ENCODE results near the gene PGBD5. TPM values are rescaled to one million over a fixed set of nuclear protein-coding genes. Genes with fewer than 3 reads are reported as not detected.

The PGBD5 gene
- polyA plus RNA-seq, 1 of the 3 experiments (the other 2 are of a cell fraction): 0.15 TPM

DNA sequence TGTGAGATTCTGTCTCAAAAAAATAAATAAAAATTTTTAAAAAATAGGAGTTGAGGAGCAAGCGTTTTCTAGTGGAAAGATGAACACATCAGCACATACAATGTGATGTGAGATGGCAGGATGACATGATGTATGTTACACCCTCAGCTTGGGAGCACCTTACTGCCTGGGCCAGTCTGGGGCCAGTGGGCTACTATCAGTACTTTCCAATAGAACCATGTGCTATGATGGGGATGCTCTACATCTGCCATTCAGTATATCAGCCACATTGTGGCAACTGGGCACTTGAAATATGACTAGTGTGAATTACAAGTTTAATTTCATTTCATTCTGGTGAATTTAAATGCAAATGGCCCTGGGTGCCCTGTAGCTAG, 156.0 kb downstream of the PGBD5 start (continued):
- TF ChIP-seq, protein P1, sequence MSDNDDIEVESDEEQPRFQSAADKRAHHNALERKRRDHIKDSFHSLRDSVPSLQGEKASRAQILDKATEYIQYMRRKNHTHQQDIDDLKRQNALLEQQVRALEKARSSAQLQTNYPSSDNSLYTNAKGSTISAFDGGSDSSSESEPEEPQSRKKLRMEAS (IDR thresholded peaks at IDR 0.05; ENCODE audit: low read depth): no peak
- no peak for TF ChIP-seq TCF12 (IDR thresholded peaks at IDR 0.05)
- TF ChIP-seq YY1 (IDR thresholded peaks at IDR 0.05; ENCODE audit: low read depth): no peak

- POLR2A ChIA-PET: no interaction called here
- WGBS (ENCODE audit: low lambda C conversion rate): 89% methylated on average over 11 of the region's 19 CpGs
- H3K4me3 ChIP-seq (ENCODE audit: low read depth in 2 of 2, low read length in 1 of 2): peak overlapping the region in 1 of 2 experiments; percentile 48; a peak in 1 of 4 replicates
- no peaks in the 10 kb centered on the region for H4K20me1 ChIP-seq (ENCODE audit: insufficient read depth)
- H3K9me2 ChIP-seq: no peaks in the 10 kb centered on the region
- H3K27ac ChIP-seq (ENCODE audit: low read depth in 2 of 2, low read length in 1 of 2): peak overlapping the region in 1 of 2 experiments; percentile 64; a peak in 2 of 4 replicates
- H3K9me3 ChIP-seq: no peaks in the 10 kb centered on the region
- H2AFZ ChIP-seq (ENCODE audit: low read depth): no peak overlapping the region
- peaks cover 9 to 43% of the 10 kb centered on the region in 2 experiments; a peak in 3 of 4 replicates for H3K4me1 ChIP-seq (ENCODE audit: control insufficient read depth in 1 of 2, insufficient read depth in 2 of 2, low read depth in 1 of 2, low read length in 1 of 2)
- H3K79me2 ChIP-seq (ENCODE audit: insufficient read depth): no peaks in the 10 kb centered on the region
- H3K27me3 ChIP-seq (ENCODE audit: insufficient read depth): no peaks in the 10 kb centered on the region
- no peak overlapping the region for H3K4me2 ChIP-seq
- DNase-seq: peak; percentile 90
- no peak overlapping the region for H3K9ac ChIP-seq
- H3K36me3 ChIP-seq (replicated peaks in 1 of 2; ENCODE audit: control insufficient read depth in 1 of 2, insufficient read depth in 2 of 2, low read length in 1 of 2): peaks cover 0 to 31% of the 10 kb centered on the region in 2 experiments
- peaks cover under 1% of the 10 kb centered on the region for H3F3A ChIP-seq (replicated peaks; ENCODE audit: insufficient read depth)
- TF ChIP-seq, protein P2, sequence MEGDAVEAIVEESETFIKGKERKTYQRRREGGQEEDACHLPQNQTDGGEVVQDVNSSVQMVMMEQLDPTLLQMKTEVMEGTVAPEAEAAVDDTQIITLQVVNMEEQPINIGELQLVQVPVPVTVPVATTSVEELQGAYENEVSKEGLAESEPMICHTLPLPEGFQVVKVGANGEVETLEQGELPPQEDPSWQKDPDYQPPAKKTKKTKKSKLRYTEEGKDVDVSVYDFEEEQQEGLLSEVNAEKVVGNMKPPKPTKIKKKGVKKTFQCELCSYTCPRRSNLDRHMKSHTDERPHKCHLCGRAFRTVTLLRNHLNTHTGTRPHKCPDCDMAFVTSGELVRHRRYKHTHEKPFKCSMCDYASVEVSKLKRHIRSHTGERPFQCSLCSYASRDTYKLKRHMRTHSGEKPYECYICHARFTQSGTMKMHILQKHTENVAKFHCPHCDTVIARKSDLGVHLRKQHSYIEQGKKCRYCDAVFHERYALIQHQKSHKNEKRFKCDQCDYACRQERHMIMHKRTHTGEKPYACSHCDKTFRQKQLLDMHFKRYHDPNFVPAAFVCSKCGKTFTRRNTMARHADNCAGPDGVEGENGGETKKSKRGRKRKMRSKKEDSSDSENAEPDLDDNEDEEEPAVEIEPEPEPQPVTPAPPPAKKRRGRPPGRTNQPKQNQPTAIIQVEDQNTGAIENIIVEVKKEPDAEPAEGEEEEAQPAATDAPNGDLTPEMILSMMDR (IDR thresholded peaks at IDR 0.05): peak; percentile 79
- TF ChIP-seq TEAD4 (IDR thresholded peaks at IDR 0.05; ENCODE audit: borderline replicate concordance, insufficient read depth) (no peak), PBX3 (IDR thresholded peaks at IDR 0.05) (no peak), ELF1 (IDR thresholded peaks at IDR 0.05) (no peak), RAD21 (IDR thresholded peaks at IDR 0.05; ENCODE audit: low read length) (peak; percentile 87), JUND (IDR thresholded peaks at IDR 0.05) (no peak), SMC3 (IDR thresholded peaks at IDR 0.05; ENCODE audit: low read depth, low read length) (peak; percentile 79), MXI1 (IDR thresholded peaks at IDR 0.05; ENCODE audit: low read depth, low read length) (peak; percentile 50; the same call in 1 of the 2 replicates), NRF1 (IDR thresholded peaks at IDR 0.05; ENCODE audit: low read depth, low read length) (no peak), TCF12 (IDR thresholded peaks at IDR 0.05) (no peak), GATA2 (CRISPR knock-in tag; IDR thresholded peaks at IDR 0.05) (0 out of 2 replicates have a peak, but pooled peaks have one; percentile 10), YY1 (IDR thresholded peaks at IDR 0.05; ENCODE audit: low read depth) (peak; percentile 46; the same call in 1 of the 2 replicates)
- TF ChIP-seq, protein P1 (IDR thresholded peaks at IDR 0.05; ENCODE audit: low read depth): 0 out of 2 replicates have a peak, but pooled peaks have one; percentile 28
- CTCF ChIA-PET: interaction anchor here (0.6 to 1.8 kb wide), 9 partner anchors 17 to 704 kb away, joined by 3 to 8 read pairs (median 3); no protein-coding TSS in a partner anchor
Measured at GRCh38 chr1:230268371-230269170, 157.6 kb downstream of the PGBD5 start.

Measured in SK-N-SH (cell line).